Omental fat pad (tissue), 4 donors: ENCODE data around the gene ANP32D. TPM values are rescaled to one million over a fixed set of nuclear protein-coding genes. Genes with fewer than 3 reads are reported as not detected.
"Not testable (repeated sequence)": the region's sequence is repeated elsewhere in the genome, so short reads cannot be mapped to it uniquely, and the experiment has no call there.

Experiments
- ATAC-seq: fragments of 150-250 bp; one replicate; pipeline ENCODE4 v1.9.1; 2016; ENCODE audit warnings: mild to moderate bottlenecking, moderate library complexity; ENCODE audit not compliant: low FRiP score
- DNase-seq: peaks from one replicate; pipeline ENCODE4 v3.0.0-alpha.2; 2019; ENCODE audit warnings: low spot score
- CTCF ChIP-seq, 3 donors: fragments of 450-650 bp; IDR thresholded peaks; one replicate each; pipeline ENCODE4 v1.5.1; 2016 to 2017; ENCODE audit warnings: antibody characterized with exemption in 3 of 3, mild to moderate bottlenecking in 3 of 3, moderate library complexity in 2 of 3
- total RNA-seq, 4 donors: library from RNA; depleted of rRNA; stranded (reverse); fragments of >200 nt; gene quantifications; one replicate each; pipeline ENCODE4 v1.1.0, GENCODE V29; 2016

Gene ANP32D
- total RNA-seq, 4 donors from 2014 or later, result not detected

GRCh38 chr12:48473061-48473460 lies 702 bp downstream of the ANP32D start:
- no peak for TF ChIP-seq CTCF (IDR thresholded peaks at IDR 0.05)
- no peak for ATAC-seq
- no peak for DNase-seq

- DNase-seq, ATAC-seq: not testable (repeated sequence)
Observed at GRCh38 chr12:48474497-48474896, 2.1 kb downstream of the ANP32D start.

DNA sequence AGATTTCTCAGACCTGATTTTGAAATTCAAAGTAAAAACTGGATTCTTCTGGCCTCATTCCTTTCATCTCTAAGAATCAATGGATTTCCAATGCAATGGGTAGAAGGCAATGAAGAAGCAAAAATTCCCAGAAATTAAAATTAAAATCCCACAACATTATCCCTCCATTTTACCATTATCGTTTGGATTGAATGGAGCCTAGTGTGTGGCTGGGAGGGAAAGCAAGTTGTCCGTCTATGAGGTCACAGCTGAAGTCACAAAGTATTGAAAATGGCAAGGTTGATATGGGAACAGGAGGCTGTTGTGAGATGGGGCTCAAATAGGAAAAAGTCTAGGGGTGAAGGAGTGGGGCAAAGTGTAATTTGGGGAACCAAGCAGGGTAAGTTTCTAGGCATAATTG lies 9.8 kb downstream of the ANP32D start, which contains the start of gene C12orf54:
TSS of gene C12orf54 (plus strand) at position 301 of the 400 bp plus-strand sequence. CDS start 799 bp downstream, outside the sequence.
- TF ChIP-seq CTCF (IDR thresholded peaks at IDR 0.05), result no peak
- no peak for DNase-seq
- no peak for ATAC-seq

- TF ChIP-seq CTCF (IDR thresholded peaks at IDR 0.05), result no peak
- DNase-seq, result no peak
- no peak for ATAC-seq
Observed at GRCh38 chr12:48482930-48483329, 10.6 kb downstream of the ANP32D start.

DNA sequence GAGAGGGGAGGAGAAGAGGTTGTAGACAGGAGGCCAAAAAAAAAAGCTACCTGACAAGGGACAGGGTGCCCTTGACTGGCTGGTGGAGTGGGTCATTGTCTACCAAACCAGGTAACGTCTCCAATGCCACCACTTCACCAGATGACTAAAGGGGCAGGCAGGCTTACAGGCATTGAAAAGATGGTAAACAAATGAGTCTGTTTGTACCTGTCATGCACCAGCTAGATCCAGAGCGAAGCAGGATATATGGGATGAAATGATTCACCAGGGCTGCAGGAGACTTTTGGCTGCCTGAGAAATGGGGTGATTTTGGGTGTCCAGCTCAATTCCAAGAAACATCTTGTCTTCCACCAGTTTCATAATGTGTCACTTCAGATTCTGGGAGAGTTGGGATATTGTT lies 13.9 kb downstream of the ANP32D start:
- TF ChIP-seq CTCF (IDR thresholded peaks at IDR 0.05), result no peak
- DNase-seq, result no peak
- no peak for ATAC-seq

DNA sequence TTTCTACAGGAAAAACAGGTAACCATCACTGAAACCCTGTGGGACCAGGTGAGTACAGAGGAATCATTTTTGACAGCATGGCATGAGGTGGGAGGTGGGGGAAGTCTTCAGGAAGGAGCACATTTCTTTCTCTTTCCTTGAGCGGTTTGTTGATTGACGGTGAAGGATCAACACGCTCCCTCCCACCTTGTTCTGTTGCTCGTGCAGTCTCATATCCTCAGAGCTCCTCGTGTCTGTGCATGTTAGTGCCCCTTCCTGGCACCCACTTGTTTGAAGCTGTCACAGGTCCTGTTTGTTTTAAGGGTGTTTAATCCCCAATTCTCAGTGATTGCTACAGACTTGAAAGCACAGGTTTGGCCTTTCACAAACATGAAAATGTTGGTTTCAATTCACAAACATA lies 14.3 kb downstream of the ANP32D start:
- ATAC-seq (no peak), DNase-seq (no peak)
- no peak for TF ChIP-seq CTCF (IDR thresholded peaks at IDR 0.05)

GRCh38 chr12:48489012-48489411 lies 16.7 kb downstream of the ANP32D start:
- DNase-seq (no peak), ATAC-seq (no peak)
- TF ChIP-seq CTCF (IDR thresholded peaks at IDR 0.05), result no peak

DNA sequence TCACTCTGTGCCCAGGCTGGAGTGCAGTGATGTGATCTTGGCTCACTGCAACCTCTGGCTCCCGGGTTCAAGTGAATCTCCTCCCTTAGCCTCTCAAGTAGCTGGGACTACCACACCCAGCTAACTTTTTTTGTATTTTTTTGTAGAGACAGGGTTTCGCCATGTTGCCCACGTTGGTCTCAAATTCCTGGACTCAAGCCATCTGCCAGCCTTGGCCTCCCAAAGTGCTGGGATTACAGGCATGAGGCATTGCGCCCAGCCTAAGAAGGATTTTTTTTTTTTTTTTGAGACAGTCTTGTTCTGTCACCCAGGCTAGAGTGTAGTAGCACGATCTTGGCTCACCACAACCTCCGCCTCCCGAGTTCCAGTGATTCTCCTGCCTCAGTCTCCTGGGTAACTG lies 17.1 kb downstream of the ANP32D start:
- ATAC-seq, DNase-seq: not testable (repeated sequence)

DNA sequence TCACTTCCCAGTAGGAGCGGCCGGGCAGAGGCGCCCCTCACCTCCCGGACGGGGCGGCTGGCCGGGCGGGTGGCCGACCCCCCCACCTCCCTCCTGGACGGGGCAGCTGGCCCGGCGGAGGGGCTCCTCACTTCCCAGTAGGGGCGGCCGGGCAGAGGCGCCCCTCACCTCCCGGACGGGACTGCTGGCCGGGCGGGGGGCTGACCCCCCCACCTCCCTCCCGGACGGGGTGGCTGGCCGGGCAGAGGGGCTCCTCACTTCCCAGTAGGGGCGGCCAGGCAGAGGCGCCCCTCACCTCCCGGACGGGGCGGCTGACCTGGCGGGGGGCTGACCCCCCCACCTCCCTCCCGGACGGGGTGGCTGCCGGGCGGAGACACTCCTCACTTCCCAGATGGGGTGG lies 27.9 kb downstream of the ANP32D start:
- not testable (repeated sequence) for ATAC-seq

DNA sequence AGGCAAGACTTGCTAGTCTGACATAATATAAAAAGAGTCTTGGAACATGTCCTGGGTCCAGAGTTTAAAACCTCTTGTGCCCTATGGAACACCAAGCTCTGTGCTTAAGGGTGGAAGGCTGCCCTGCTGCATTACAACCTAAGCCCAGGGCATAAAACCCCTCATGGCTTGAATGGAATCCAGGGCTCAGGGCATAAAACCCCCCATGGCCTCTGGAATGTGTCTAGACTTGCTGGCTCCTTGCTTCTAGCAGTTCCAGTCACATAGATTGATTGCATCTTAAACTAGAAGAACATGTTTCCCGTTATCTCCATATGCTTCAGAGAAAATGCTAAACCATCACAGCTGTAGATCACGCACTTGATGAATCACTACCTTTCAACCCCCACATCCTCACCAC lies 34.5 kb downstream of the ANP32D start:
- not testable (repeated sequence) for DNase-seq, ATAC-seq

More for the DNA sequence above, 27.9 kb downstream of the ANP32D start:
- not testable (repeated sequence) for DNase-seq
